ENCODE results near the gene SUSD3.

DNA sequence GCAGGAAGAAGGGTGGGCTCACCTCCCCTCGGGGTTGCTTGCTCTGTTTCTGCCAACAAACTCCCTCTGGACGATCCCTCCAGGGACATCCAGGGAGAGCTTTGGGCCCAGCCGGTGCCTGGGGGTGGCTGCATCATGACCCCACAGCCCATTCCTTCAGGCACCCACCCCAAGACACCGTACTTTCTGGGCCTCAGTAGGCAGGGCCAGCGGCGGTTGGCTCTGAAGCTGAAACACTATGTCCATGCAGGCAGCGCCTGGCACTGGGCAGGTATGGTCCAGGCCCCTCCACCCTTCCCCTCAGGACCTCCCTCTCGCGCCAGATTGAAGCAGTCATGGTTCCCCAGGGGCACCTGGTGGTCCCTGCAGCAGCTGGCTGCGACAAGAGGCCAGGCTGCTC, 18.5 kb upstream of the SUSD3 start:
- TF ChIP-seq, protein P1, sequence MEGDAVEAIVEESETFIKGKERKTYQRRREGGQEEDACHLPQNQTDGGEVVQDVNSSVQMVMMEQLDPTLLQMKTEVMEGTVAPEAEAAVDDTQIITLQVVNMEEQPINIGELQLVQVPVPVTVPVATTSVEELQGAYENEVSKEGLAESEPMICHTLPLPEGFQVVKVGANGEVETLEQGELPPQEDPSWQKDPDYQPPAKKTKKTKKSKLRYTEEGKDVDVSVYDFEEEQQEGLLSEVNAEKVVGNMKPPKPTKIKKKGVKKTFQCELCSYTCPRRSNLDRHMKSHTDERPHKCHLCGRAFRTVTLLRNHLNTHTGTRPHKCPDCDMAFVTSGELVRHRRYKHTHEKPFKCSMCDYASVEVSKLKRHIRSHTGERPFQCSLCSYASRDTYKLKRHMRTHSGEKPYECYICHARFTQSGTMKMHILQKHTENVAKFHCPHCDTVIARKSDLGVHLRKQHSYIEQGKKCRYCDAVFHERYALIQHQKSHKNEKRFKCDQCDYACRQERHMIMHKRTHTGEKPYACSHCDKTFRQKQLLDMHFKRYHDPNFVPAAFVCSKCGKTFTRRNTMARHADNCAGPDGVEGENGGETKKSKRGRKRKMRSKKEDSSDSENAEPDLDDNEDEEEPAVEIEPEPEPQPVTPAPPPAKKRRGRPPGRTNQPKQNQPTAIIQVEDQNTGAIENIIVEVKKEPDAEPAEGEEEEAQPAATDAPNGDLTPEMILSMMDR (IDR thresholded peaks at IDR 0.05; ENCODE audit: borderline replicate concordance, extremely low read depth, low read length, poor library complexity, severe bottlenecking) = no peak
- TF ChIP-seq EZH2 (IDR thresholded peaks at IDR 0.05; ENCODE audit: borderline replicate concordance, low read depth, low read length, severe bottlenecking) = no peak
